Stimulated activated CD8-positive, alpha-beta memory T cell treated with anti-CD3 and anti-CD28 coated beads, Interleukin-4, amount 100 ng/mL, for 24 hours (primary cell): ENCODE data around the gene SGMS2.

Experiments
- DNase-seq: peaks from one replicate; pipeline ENCODE4 v3.0.0-alpha.2; 2020; ENCODE audit warnings: low read depth

The SGMS2 gene

GRCh38 chr4:107828315-107829090 is 3.8 kb downstream of the SGMS2 start:
- no peak for DNase-seq

DNA sequence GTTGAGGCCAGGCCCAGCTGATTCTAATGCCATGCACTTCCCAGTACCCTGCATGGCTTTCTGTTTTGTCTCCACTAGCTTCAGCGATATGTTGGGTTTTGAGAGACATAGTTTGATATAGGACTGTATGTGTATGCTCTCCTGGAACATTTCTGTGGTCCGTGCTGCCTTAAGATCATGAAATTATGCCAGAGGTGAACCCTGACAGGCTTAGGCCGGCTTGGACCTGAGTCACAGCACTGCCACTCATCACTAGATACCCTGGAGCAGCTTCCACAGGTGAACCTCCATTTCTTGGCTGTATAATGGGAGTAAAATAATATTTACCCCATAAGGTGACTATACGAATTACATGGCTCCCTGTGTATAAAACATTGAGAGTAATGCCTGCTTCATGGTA is 6.4 kb downstream of the SGMS2 start:
- DNase-seq, result no peak

DNA sequence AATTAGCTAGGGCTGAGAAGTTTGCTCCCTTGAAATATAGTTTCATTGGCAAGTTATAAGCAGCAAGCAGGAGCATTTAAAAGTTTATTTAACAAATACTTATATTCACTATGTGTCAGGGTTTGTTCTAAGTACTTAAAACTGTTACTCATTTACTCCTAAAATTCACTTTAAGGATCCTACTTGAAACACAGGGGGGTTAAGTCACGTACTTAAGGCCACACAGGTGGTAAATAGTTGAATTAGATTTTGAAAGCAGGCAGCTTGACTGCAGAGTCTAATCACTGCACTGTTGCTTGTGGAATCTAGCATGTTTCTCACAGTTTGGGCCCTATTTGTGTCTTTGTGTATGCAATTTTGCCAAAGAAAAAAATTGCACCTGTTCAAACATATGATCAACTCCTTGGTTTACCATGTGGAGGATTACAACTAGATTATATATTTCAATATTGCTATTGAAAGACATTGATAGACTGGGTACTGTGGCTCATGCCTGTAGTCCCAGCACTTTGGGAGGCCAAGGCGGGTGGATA is 7.6 kb downstream of the SGMS2 start:
- DNase-seq, result no peak

DNA sequence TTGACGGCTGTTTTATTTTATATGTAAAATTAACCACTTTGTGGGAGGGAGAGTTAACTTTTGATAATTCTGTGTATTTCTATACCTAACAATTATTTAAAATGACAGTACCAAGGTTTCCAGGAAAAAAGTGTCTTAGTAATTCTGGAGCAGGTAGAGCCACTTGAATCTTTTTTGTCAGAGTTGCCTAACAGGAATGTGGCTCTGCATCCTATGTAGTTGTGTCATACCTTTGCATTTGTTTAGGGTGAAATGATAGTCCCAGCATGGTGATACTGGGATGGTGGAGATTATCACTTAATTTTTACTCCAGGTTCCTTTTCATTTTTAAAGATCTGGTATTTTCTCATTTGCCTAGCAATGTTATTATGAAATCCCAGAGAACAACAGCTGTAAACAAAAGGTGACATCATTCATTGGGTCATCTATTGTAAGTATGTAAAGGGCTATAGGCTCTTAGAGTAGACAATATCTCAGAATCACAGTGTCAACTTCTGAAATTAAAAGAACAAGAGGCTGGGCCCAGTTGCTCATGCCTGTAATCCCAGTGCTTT is 9.6 kb downstream of the SGMS2 start:
- DNase-seq, result no peak

DNA sequence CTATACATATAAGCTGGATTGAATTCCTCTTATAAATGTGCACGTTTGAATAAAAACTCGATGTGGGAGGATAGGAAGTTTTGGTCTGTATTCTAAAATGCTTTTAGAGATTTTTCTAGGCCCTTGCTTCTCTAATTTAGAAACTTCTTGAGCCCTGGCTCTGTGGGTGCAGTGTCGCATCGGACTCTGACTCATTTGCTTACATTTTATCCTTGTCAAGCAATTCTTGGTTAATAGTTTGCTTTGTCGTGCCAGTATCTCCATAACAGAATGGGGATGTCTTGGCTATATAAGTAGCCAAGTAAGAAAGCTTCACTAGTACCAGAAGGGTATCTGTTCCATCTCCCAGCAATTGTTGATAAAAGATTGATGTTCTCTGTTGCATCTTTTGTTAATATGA is 10.7 kb downstream of the SGMS2 start:
- DNase-seq, result no peak

DNA sequence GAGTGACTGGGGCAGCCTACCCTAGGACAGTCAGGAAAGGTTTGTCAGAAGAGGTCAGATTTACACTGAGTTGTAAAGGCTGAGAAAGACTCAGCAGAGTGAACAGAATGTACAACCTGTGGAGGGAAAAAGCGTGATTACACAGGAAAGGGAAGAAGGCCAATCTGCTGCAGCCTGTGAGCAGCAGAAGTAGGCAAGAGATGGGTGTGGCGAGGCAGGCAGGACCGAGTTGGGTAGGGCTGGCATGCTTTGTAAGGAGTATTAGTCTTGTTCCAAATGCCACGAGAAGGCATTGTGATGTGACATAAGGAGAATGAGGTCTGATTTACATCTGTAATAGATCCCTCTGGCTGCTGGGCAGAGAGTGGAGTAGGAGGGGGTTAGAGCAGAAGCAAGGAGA is 12.6 kb downstream of the SGMS2 start:
- DNase-seq, result no peak

DNA sequence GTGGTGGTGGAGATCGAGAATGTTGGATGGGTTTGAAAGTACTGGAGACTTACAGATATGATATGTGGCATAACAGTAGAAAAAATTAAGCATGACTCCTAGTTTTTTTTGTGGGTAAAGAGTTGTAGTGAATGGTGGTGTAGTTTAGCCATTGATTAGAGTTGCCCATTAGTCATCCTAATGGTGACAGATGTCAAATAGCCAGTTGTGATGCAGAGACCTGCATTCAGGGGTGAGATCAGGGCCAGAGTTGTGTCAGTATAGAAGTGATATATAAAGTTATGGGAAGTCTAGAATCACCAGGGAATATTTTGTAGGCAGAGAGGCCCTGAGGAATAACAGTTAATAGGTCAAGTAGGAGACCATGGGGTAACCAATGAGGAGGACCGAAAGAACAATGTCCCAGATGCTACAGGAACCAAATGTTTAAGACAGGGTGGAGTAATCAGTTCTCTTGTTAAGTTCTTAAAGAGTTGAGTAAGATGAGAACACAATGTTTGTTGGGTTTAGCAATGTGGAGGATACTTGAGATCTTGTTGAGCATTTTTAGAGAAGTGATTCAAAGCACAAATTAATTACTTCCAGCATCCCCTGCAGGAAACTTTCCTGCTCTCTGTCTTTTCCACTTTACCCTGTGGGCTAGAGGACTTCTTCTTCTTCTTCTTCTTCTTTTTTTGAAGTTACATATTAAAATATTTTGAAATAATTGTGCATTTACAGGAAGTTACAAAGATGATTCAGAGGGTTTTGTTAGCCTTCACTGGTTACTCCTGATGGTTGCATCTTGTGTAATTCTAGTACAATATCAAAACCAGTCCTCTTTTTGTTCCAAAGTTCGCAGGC is 13.3 kb downstream of the SGMS2 start:
- DNase-seq, result no peak

GRCh38 chr4:107838861-107839565 is 14.3 kb downstream of the SGMS2 start:
- no peak for DNase-seq

DNA sequence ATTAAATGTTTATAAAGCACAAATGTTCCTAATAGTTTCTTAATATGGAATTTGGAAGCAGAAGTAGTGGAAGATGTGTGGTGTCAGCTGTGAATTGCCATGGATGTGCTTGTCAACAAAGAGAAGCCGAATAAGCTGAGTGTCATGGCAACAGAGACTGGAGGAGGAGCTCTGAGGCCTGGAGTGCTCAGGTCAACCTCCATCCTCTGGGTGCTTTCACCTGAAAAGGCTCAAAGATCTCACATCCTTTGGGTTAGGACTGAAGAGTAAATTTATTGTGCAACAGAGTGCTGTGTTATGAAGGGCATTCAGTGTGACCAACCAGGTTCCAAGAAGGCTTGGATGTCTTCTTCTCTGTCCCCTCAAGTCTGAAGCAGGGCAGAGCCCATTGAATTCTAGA is 18.7 kb downstream of the SGMS2 start:
- DNase-seq, result no peak

GRCh38 chr4:107845681-107846080 is 20.9 kb downstream of the SGMS2 start:
- DNase-seq, result no peak

GRCh38 chr4:107850438-107850837 is 25.7 kb downstream of the SGMS2 start:
- DNase-seq, result no peak

DNA sequence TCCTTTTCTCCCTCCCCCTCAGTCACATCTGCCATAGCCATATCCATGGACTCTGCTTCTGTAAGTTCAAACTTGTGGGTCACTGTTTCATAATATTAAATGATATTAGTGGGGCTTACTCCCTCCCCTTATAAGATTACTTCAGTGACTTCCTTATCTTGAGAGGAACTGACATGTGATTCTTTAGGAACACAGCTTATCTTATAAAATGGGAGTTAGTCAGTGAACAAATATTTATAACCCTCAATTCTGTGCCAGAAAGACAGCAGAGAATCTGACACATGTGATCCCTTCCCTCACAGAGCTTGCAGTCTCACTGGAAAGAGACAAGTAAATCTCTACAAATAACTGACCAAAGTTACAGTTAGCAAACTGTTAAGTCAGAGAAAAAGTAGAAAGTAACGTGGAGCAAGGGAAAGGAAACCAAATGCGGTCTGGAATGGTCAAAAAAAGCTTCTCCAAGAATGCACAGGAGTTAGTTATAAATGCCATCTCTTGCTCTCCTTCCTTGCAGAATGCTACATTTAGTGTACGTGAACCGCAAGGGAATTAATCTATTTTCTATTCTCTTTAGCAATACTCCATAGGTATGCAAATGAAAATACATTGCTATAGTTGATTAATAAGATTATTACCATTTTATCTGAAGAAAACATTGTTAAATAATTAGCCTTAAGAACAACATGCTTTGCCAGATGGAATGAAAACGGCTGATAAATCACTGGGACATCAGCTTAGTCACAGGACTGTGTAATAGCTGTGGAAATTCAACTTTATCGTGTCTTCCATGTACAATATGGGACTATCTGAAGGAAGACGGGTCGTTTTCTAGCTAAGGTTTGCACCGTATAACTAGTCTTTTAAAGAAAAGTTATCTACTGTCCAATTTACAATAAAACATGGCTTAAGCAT is 29.0 kb downstream of the SGMS2 start:
- no peak for DNase-seq

- DNase-seq, result no peak
Measured at GRCh38 chr4:107854356-107855022, 29.8 kb downstream of the SGMS2 start.

GRCh38 chr4:107855723-107856122 is 31.0 kb downstream of the SGMS2 start:
- DNase-seq, result no peak

DNA sequence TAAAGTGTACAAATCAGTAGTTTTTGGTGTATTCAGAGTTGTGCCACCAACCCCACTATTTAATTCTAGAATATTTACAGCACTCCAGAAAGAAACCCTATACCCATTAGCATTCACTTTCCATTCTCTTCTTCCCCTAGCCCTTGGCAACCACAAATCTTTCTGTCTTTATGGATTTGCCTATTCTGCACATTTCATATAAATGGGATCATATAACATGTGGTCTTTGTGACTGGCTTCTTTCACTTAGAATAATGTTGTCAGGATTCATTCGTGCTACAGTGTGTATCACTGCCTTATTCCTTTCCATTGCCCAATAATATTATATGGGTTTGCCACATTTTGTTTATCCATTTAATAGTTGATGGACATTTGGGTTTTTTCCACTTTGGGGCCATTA is 32.2 kb downstream of the SGMS2 start:
- DNase-seq, result no peak

- DNase-seq, result no peak
Measured at GRCh38 chr4:107857741-107858140, 33.0 kb downstream of the SGMS2 start.

DNA sequence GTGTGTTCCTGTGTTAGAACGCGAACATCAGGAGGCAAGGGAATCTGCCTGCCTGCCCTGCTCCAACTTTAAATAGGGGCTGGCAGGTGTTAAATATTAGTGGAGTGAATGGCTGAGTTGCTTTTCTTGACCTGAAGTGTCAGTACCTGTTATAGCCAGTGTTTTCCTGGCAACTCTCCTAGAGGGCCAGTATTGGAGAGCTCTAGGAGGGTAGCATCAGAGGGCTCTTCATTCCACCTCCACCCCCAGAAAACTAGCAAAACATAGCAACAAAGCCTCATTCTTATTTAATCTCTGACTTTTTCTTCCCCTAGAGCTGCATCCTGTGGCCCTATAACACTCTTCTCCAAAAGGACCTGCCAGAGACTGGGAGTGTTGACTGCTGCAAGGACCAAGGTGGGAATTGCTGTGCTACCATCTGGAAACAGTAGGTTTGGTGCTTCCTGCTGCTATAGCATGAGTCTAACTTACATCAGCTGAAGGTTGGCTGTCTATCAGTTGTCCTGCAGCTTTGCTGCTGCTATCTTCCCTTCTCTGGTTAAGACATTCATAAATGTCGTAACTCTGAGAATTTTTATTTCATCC is 33.5 kb downstream of the SGMS2 start:
- no peak for DNase-seq

DNA sequence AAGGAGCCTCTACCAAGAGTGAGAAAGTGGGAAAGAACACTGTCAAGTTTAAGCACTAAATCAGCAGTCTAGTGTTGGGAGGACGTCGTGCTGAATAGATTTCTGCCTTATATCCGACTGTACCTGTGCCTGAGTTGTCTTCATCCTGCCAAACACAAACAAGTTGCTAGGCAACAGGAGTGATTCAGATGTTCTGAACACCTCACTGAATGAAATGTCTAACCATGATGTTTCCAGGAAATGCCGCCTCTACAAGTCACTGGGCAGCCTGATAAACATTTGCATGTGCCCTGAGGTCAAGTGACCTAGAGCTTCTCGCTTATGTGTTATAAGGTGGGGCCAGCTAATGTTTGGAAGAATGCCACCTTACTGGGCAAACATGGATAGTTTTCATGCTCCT is 37.9 kb downstream of the SGMS2 start:
- no peak for DNase-seq

DNA sequence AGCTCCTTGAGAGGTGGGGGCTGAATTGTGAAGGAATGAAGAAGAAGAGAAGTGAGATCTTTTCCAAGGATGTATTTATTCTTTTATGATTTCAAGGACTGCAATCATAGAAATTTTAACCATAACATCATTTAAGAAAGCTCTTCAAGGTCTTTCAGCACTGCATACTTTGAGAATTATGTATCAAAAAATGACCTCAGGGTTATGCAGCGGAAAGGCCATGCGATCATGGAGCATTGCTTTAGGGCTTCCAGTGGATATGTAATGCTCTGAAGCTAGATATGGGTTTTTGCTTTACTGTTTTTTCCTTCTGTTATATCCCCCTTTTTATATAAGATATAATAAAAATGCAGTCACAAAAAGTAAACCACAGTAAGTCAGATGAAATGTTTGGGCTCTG is 38.7 kb downstream of the SGMS2 start:
- no peak for DNase-seq

DNA sequence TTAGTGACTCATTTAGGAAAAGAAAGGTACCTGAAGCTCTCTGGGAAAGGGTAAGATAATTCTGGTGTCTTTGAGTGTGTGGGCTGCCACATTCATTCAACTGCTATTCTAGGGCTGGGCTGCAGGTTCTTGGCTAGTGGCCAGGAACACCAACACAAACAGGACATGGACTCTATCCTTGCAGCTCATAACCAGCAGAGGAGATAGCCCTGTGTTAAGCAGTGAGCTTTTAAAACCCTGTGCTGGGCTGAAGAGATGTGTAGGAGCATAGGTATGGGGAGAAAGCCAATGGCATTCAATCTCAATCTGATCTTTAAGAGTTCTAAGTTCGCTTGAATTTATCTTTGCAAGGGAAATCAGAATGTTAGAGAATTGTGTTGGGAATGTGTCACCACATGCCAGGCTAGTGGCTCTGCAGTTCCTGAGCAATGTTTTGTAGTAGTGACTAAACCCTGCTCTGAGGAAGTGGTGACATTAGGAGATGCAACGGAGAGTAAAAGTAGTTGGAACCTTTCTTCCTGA is 39.2 kb downstream of the SGMS2 start:
- DNase-seq, result no peak
